ENCODE measurements around the gene QRFP.

The QRFP gene

GRCh38 chr9:130903194-130904069 lies 6.8 kb upstream of the QRFP start:
- no peak for DNase-seq

- DNase-seq = no peak
Observed at GRCh38 chr9:130902204-130903185, 5.9 kb upstream of the QRFP start.

- DNase-seq = no peak
Observed at GRCh38 chr9:130901498-130902203, 5.0 kb upstream of the QRFP start.

- DNase-seq = no peak
Observed at GRCh38 chr9:130900701-130901497, 4.3 kb upstream of the QRFP start.

- no peak for DNase-seq
Observed at GRCh38 chr9:130899051-130899748, 2.6 kb upstream of the QRFP start.

GRCh38 chr9:130898552-130898852 lies 1.9 kb upstream of the QRFP start:
- DNase-seq = no peak

GRCh38 chr9:130897848-130898551 lies 1.4 kb upstream of the QRFP start:
- no peak for DNase-seq

- no peak for DNase-seq
Observed at GRCh38 chr9:130897105-130897751, 616 bp upstream of the QRFP start.

- no peak for DNase-seq
Observed at GRCh38 chr9:130895481-130896232, 955 bp downstream of the QRFP start.

GRCh38 chr9:130895038-130895437 lies 1.6 kb downstream of the QRFP start:
- DNase-seq = no peak

- no peak for DNase-seq
Observed at GRCh38 chr9:130894546-130894945, 2.1 kb downstream of the QRFP start.

GRCh38 chr9:130893341-130894101 lies 3.1 kb downstream of the QRFP start:
- no peak for DNase-seq

- DNase-seq = no peak
Observed at GRCh38 chr9:130892477-130893304, 3.9 kb downstream of the QRFP start.

GRCh38 chr9:130891688-130892476 lies 4.7 kb downstream of the QRFP start:
- DNase-seq = no peak

- DNase-seq = no peak
Observed at GRCh38 chr9:130890870-130891687, 5.5 kb downstream of the QRFP start.

- DNase-seq = no peak
Observed at GRCh38 chr9:130890124-130890523, 6.5 kb downstream of the QRFP start.

Measured in NCI-H524 (cell line).